ENCODE measurements around the gene ORC5.

GRCh38 chr7:104230606-104231005, 22.8 kb upstream of the ORC5 start:
- TF ChIP-seq ZNF280D (CRISPR knock-in tag; IDR thresholded peaks at IDR 0.05) (no peak), SP2 (CRISPR knock-in tag; IDR thresholded peaks at IDR 0.05) (no peak), THAP11 (CRISPR knock-in tag; IDR thresholded peaks at IDR 0.05) (no peak), FOXP1 (IDR thresholded peaks at IDR 0.05) (no peak), FOXP1 (CRISPR knock-in tag; IDR thresholded peaks at IDR 0.05) (no peak), HNF4G (IDR thresholded peaks at IDR 0.05; ENCODE audit: borderline replicate concordance, low read depth, low read length) (no peak), HNF4G (CRISPR knock-in tag; IDR thresholded peaks at IDR 0.05; ENCODE audit: borderline replicate concordance, low read depth) (no peak), SP1 (IDR thresholded peaks at IDR 0.05) (no peak), SP1 (CRISPR knock-in tag; IDR thresholded peaks at IDR 0.05) (no peak), SMYD3 (CRISPR knock-in tag; IDR thresholded peaks at IDR 0.05) (no peak)
- TF ChIP-seq, protein P1, sequence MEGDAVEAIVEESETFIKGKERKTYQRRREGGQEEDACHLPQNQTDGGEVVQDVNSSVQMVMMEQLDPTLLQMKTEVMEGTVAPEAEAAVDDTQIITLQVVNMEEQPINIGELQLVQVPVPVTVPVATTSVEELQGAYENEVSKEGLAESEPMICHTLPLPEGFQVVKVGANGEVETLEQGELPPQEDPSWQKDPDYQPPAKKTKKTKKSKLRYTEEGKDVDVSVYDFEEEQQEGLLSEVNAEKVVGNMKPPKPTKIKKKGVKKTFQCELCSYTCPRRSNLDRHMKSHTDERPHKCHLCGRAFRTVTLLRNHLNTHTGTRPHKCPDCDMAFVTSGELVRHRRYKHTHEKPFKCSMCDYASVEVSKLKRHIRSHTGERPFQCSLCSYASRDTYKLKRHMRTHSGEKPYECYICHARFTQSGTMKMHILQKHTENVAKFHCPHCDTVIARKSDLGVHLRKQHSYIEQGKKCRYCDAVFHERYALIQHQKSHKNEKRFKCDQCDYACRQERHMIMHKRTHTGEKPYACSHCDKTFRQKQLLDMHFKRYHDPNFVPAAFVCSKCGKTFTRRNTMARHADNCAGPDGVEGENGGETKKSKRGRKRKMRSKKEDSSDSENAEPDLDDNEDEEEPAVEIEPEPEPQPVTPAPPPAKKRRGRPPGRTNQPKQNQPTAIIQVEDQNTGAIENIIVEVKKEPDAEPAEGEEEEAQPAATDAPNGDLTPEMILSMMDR (CRISPR knock-in tag; IDR thresholded peaks at IDR 0.05): no peak
- TF ChIP-seq, protein P2, sequence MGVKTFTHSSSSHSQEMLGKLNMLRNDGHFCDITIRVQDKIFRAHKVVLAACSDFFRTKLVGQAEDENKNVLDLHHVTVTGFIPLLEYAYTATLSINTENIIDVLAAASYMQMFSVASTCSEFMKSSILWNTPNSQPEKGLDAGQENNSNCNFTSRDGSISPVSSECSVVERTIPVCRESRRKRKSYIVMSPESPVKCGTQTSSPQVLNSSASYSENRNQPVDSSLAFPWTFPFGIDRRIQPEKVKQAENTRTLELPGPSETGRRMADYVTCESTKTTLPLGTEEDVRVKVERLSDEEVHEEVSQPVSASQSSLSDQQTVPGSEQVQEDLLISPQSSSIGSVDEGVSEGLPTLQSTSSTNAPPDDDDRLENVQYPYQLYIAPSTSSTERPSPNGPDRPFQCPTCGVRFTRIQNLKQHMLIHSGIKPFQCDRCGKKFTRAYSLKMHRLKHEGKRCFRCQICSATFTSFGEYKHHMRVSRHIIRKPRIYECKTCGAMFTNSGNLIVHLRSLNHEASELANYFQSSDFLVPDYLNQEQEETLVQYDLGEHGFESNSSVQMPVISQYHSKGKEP (CRISPR knock-in tag; IDR thresholded peaks at IDR 0.05): no peak

Measured in HepG2 (cell line).